COLO829 (cell line): ENCODE results near the gene RASAL3.
"Not testable (repeated sequence)": the region's sequence is repeated elsewhere in the genome, so short reads cannot be mapped to it uniquely, and the experiment has no call there.

Experiments
- DNase-seq: peaks from one replicate; pipeline ENCODE4 v3.0.0; 2012; ENCODE audit warnings: low spot score

RASAL3 gene

DNA sequence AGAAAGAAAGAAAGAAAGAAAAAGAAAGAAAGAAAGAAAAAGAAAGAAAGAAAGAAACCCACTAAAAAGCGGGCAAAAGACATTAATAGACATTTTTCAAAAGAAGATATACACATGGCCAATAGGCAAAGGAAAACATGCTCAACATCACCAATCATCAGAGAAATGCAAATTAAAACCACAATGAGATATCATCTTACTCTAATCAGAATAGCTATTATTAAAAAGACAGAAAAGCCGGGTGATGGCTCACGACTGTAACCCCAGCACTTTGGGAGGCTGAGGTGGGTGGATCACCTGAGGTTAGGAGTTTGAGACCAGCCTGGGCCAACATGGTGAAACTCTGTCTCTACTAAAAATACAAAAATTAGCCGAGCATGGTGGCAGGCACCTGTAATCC, 9.5 kb upstream of the RASAL3 start:
- DNase-seq: not testable (repeated sequence)

DNA sequence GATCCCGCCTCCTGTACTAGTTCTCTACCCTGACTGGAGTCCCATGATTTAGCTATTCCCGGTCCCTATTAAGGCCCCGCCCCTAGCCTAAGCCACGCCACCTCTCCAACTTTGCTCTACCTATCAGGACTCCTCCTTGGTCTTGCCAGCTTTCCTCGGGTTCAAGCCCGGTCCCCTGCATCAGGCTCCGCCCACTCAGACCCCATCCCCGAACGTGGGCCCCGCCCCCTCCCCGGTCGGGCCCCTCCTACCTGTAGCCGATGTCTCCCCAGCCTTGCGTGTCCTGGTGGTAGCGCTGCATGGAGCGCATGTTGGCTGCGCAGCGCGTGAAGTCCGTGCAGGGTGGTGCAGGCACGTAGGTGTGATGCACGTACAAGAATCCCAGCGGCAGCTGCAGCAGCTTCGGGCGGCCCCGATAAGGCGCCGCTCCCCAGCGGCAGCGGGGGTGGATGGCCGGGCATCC, 7.3 kb upstream of the RASAL3 start:
- DNase-seq: no peak

DNA sequence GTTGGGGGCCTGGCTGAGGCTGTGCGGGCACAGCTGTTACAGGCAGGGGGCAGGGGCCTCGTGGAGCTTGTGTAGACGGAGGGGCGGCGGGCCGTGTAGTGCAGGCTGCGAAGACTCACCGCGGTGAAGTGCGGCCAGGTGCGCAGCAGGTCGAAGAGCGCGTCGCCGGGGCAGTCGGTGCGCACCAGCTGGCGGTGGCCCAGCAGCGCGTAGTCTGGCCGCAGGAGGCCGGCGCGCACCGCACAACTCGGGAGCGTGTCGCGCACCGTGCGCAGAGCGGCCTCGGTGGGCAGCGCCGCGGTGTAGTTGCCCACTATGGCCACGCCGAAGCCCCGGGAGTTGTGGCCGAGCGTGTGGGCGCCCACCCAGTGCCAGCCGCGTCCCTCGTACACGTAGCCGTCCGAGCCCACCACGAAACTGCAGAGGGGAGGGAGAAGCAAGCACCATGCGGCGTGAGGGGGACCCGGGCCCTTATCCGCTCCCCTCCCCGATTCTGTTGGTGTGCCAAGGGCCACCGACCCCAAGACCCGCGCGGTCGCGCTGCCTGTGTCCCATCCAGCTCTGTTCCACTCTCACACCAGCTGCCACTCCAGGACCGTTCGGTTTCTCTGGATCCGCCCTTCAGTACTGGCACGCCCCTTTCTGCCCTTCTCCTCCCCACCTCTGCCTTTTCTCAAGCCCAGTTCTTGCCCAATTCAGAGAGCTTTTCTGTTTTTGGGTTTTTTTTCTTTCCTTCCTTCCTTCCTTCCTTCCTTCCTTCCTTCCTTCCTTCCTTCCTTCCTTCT, 5.4 kb upstream of the RASAL3 start:
- no peak for DNase-seq

DNA sequence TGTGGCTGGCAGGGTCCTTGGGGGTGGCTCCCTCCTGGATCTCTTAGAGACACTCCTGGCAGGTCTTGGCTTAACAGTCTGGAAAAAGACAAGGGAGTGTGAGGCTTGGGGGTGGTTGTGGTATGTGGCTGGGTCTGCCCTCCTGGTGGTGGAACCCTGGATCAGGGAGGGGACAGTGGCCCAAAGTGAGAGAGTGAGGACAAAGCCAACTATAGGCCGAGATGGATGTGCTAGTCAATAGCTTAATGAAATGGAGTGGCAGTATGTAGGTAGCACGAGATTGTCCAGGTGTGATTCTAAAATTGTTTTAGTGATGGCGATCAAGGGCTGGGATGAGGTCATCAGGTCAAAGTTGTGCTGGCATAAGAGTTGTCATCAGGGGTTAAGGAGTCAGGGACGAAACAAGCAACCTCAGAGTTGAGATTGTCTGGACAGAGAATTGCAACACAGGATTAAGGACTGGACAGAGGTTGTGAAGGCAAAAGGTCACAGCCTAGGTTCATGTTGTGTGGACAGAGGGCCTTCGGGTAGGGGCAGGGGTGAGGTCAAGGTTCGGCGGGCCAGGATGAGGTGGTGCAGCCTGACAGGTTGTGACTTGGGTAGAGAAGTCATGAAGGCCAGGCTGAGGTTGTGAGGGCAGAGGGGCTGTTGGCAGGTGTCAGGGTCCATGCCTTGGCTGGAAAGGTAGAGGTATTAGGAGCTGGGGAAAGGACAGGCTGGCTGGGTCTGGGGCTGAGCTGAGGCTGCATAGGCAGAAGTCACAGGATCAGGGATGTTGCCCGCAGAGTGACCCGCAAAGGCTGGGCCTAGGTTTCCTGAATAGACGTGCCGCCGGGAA, 4.5 kb upstream of the RASAL3 start:
- no peak for DNase-seq

DNA sequence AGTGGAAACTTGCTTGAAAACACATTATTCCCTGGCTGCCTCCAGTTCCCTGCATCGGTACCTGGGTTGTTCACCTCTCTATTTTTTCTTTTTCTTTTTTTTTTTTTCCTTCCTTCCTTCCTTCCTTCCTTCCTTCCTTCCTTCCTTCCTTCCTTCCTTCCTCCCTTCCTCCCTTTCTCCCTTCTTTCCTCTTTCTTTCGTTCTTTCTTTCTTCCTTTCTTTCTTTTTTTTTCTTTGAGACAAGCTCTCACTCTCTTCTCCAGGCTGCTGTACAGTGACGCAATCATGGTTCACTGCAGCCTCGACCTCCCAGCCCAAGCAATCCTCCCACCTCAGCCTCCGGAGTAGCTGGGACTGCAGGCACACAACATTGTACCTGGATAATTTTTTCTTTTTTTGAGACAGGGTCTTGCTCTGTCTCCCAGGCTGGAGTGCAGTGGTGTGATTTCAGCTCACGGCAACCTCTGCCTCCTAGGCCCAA, 3.4 kb upstream of the RASAL3 start:
- DNase-seq: no peak

DNA sequence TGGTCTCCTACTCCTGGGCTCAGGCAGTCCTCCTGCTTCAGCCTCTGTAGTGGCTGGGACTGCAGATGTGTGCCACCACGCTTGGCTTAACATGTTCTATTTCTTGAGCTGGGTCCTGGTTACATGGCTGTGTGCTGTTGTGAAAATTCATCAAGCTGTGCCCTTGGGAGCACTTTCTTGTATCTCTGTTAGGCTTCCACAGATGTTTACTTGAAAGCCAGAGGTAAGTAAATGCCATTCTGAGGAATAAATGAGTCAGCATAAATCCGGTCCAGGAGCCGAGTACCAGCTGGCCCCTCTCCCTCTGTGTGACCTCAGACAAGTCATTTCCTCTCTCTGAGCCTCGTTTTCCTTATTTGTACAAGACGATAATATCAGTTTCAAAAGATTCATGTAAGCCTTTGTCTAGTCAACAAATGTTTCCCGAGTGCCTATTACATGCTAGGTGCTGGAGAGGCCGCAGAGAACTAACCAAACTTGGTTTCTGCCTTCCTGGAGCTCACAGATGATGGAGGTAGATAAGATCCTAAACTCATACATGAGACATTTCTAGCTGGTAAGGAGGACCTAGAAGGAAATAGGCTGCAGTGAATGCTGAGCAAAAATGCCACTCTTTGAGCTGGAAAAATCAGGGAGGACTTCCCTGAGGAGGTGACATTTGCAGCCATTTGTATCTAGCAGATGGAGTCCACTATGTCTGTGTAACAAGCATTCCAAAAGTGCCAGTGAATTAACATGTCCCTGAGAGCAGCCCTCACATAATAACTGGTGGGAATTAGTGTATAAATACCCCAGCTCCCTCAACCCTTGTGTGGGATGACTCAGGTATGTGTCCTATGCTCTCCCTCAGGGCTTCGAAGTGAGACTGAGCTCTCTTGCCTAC, 2.7 kb upstream of the RASAL3 start:
- no peak for DNase-seq

DNA sequence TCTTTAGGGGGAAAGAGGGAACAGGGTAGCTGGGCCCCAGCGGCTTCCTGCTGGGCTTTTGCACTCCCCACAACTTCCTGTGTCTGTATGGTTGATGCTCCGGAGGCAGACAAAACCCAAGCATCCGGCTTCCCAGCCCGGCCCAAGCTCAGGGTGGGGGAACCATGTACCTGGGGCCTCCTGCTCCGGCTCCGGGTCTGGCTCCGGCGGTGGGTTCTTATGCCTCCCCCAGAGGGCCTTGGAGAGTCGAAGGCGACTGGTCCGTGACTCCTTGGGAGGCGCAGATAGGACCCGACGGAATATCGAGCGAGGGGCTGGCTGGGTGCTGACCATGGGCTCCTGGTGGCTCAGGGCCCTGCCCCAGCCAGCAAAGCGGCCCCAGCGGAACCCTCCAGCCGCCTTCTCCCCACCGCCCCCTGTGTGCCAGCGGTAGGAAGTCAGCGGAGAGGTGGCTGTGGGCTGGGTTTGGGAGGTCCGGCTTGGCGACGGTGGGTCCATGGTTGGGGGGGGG, 428 bp downstream of the RASAL3 start:
- DNase-seq: no peak

DNA sequence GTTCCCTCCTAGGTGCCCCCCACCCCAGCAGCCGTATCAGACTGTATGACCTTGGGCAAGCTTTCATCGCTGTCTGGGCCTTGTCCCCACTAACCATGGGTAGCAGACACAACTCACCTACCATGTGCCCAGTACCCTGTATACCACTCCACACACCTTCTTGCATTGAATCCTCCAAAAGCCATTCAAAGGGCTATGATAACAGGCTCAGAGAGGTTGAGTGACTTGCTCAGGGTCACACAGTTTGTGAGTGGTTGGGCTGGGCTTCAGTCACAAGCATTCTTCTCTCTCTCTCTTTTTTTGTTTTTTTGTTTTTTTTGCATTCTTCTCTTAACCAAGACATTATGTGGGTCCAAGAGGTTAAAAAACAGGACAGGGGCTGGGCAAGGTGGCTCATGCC, 2.6 kb downstream of the RASAL3 start:
- DNase-seq: no peak

DNA sequence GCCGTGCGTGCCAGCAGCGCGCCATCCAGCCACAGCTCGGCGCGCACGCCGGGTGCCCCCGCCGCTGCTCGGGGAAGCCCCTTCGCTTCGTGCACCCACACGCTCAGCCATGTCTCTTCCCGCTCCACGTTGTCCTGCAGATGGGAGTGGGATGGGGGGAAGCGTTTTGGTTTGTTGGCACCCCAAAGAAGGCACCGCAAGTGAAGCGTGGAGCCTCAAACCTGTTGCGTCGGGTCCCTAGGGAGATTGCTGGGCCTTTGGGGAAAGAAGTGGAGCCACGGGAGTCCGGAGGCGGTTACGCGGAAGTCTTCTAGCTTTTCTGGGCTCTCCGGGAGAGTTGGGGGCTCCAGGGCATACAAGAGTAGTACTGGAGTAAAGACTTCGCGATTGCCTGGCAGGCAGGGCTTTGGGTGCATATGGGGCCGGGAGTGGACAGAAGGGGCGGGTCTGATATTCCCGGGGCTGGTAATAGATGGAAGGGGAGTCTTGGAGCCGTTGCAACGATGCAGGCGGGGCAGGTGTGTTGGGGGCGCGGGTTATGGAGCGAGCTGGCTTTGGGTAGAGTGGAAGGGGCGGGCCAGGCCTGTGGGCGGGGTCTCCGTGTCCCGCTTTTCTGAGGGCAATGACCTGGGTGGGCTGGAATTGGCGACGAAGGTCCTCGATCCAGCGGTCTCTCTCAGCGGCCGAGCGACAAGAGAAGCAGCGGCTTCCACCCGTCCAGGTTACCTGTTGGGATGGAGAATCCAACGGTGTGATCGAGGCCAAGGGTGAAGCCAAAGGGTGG, 6.5 kb downstream of the RASAL3 start:
- no peak for DNase-seq

DNA sequence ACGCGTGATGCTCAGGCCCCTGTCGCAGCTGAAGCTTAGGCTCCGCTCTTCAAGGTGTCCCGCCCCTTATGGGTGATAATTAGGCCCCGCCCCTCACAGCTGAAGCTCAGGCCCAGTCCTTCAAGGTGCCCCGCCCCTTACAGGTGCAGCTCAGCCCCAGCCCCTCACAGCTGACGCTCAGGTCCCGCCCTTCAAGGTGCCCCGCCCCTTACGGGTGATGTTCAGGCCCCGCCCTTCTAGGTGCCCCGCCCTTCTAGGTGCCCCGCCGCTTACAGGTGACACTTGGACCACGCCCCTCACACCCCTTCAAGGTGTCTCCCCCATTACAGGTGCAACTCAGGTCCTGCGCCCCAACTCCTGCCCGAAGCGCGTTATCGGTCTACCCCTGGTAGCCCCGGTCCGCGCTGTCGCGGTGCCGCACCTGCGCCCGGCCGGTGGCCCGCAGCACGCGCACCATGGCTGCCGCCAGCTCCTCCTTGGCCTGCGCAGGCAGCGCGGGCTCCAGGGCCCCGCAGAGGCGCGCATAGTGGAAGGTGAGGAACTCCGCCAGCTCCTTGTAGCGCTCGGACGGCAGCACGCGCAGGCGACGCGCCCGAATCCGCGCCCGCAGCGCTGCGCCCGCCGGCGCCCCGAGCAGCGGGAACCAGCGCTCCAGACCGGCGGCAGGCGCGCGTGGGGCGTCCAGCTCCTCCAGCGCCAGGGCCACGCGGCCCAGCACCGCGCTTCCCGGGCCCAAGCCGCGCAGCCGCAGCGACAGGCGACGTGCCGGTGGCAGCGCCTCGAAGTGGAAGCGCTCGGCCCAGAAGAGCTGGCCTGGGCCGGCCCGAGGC, 7.3 kb downstream of the RASAL3 start:
- no peak for DNase-seq

DNA sequence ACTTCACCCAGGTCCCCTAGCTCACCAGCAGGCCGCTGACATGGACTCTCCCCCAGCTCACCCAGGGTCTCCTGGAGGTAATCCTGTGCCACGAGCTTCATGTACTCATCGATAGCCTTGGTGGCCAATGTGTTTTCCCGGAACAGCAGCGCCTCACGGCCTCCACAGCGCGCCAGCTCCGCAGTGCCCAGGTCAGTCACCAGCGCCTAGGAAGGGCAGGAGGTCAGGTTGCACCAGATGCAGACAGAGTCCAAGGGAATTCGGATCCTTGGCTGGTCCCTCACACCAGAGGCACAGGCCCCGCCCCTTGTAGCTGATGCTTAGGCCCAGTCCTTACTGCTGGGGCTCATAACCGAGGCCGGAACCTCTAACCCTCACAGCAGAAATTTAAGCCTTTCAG, 7.9 kb downstream of the RASAL3 start:
- no peak for DNase-seq

DNA sequence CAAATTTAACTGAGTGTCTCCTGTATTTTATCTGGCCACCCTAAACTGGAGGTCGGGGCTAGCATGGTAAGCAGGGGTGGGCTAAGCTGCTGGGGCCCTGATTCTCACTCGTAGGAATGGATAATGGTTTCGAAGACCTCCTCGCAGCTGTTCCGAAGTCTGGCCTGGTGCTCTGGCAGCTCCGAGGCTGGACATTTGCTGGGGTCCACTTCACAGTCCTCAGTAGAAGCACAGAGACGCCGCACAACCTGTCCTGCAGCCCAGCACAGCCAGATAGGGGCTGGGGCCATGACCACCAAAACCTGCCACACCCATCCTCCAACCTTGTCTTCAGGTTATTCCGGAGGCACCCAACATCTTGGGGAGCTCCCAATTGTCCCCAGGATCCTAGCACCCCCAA, 8.3 kb downstream of the RASAL3 start:
- no peak for DNase-seq

DNA sequence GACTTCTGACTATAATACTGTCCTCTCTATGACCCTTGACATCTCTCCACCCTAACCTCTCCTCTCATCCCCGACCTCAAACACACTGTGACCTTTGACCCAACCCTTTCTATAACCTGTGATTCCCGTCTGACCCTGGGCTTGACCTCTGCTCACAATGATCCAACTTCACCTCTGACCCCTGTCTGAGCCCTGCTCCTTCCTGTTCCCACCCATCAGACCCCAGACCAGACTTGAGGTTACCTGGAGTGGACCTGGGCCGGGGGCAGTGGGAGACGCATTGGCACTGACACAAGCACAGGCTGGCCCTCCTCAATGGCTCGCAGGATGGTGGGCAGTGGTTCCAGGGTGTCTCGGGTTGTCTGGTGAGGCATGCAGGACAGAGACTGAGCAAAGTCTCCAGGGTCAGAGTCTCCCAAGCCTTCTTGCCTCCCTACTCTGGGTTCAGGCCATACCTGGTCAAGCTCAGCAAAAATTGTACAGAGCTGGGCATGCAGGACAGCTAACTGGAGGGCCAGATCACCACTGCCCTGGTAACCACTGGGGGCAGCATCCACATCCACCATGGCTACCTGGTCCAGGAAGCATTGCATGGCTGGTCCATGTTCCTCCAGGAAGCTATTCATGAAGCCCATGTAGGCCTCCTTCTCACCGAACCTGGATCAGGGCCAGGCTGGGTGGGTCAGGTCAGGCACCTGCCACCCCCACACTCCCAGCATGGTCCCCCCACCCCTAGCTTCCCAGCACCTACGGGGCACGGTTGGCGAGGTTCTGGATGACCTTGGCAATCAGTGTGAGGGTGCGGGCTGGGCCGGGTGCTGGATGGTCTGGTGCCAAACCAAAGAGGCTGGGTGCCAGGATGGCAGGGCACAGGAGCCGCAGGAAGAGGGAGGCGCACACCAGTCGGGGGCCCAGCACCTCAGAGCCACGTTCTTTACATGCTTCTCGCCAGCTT, 10.2 kb downstream of the RASAL3 start:
- DNase-seq: no peak

DNA sequence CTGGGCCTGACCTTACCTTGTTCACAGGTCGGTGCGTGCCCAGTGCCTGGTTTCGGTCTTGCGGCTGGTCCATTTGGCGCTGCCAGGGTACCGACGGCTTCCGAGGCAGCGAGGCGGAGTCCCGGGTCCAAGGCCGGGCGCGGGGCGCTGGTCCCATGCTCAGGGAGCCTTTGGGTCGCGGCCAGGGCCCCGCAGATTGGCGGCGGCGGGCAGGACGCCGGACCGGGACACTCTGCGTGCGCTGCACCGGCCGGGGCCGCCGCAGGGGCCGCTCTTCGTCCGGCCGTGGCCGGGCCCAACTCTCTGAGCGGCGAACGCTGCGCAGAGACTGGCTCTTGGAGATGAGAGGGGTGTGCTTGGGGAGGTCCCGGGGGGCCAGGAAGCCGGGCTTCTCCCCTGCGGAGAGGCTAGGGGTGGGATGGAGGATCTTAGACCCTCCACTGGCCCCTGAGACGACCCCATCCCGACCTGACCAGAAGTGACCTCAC, 11.2 kb downstream of the RASAL3 start:
- no peak for DNase-seq

DNA sequence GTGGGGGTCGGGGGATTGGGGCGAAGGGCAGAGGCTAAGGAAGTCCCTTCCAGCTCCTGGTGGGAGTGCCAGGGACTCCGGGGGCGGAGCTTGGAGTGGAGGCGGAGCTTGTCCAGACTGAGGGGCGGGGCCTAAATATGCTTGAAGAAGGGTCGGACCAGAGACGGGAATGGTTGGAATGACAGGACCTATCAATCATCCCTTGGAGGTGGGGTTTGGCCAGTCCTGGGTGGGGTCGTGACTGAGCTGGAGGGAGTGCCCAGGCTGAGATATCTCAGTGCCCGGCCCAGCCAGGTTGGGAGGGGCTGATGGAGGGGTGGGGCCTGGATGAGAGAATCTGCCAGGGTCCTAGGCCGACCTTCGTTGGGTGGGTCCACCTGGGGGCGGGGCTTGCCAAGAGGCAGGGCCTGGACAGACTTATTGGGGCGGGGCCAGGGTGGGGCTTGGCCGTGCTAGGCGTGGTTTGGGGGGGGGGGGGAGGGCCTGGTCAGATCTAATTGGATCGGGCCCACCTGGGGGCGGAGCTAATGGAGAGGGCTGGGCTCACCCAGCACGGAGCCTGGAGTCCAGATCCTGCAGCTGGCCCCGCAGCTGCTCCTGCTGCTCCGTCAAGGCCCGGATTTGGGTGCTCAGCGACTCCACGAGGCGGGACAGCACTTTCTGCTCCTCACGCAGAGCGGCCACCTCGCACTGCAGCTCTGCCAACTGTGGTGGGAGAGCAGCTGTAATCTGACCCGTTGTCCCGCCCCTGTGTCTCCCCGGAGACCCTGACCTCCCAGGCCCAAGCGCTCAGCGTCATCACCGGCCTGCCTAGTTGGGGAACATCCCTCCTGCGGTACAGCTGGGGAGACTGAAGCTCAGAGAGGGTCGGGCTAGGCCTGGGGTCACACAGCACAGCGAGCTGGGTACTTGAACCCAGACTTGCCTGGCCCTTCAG, 12.0 kb downstream of the RASAL3 start:
- peak; percentile 93 for DNase-seq

DNA sequence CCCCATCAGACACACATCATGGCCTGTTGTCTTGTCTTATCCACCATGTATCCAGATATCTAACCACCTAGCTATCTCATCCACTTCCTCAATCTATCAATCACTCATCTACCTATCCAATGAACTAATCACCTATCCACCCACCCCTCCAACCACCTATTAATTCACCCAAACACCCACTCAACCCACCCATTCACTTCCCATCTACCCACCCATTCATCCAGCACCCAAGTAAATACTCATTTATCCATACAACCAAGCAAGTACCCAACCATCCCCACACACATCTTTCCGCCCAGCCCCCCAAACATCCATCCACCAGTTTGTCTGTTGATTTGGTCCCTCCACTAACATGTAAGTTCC, 13.8 kb downstream of the RASAL3 start:
- DNase-seq: no peak

DNA sequence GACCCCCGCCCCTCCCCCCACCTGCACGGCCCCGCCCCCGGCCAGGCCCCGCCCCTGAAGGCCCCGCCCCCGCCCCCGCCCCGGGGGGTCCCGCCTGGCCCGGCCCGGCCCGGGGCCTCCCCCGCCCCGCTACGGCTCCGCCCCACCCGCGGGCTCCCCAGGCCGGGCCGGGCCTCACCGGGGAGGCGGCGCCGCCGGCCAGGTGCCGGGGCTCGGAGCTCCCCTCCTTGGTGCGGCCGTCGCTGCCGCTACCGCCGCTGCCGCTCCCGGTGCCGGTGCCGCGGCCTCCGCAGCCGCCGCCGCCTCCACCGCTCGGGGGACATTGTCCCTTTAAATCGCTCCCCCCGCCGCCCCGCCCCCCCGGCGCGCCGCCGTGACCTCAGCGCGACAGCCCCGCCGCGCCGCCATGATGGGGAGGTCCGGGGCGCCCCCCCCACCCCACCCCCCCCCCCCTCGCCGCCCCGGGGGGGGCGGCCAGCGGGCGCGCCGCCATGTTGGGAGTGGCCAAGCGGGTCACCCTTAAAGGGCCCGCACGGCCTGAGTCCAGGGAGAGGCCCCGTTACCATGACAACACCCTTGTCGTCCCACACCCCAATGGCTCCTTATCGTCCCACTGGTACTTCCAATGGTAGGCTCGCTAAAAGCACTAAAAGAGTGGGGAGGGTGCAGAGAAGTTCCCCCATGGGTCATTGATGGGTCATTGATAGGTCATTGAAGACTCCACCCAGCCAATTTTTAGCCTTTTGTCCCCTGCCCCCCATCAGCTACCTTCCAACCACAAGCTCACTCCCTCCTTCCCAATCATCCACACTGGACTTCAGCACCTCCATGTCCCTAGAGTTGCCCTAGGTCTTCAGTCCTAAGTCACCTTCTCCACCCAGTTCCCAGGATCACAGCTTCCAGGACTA, 14.5 kb downstream of the RASAL3 start, which contains the start of gene WIZ:
TSS of gene WIZ (minus strand) at position 337 of the 908 bp plus-strand sequence. CDS start 1,649 bp downstream, outside the sequence.
- DNase-seq: peak; percentile 85
